Measurements from ENCODE around the gene MCRIP2.

DNA sequence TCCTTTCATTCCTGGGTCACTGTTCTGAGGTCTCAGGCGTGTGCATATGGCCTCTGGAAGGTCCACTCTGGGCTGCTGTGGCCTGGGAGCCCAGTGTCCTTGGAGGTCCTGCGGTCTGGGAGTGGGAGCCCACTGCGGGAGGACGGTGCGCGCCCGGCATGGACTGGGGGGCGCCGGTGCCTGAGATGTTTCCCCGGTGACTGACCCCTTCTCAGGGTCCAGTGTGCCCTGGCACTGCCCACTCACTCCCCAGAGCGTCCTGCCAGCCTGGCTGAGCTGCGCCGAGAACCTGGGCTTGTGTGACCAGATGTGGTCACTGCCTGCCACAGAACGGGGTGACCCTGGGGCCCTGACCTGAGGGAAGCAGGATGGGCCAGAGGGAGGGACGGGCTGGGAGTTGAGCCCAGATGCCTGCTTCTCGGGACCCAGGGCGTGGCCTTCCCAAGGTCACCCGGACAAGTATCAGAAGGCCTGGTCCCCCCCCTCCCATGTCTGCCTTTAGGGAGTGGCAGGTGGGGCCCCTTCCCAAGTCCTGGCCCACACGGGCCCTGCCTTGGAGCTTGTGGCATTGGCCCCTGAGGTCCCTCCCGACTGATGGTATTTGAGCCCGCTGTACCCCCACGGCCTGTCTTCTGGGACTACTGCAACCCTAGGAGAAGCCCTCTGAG, 32.7 kb downstream of the MCRIP2 start:
- TF ChIP-seq CTCF (conservative IDR thresholded peaks at IDR 0.05; ENCODE audit: low read depth, low read length) (no peak), EZH2 (IDR thresholded peaks at IDR 0.05; ENCODE audit: borderline replicate concordance, low read depth, low read length, poor library complexity, severe bottlenecking) (no peak)

All from A673 (cell line).